ENCODE results near the gene CENPO. TPM values are rescaled to one million over a fixed set of nuclear protein-coding genes. Genes with fewer than 3 reads are reported as not detected.

CENPO gene
- total and polyA plus RNA-seq, 2 of the 4 experiments (the other 2 are of a cell fraction) = 20.1 to 27.2 TPM

- TF ChIP-seq SMC3 (IDR thresholded peaks at IDR 0.05; ENCODE audit: low read depth, low read length) = no peak
- no peak for TF ChIP-seq MAFK (IDR thresholded peaks at IDR 0.05; ENCODE audit: low read depth, low read length)
These were observed 48.0 kb downstream of the CENPO start (continued) for GRCh38 chr2:24840962-24841945.

DNA sequence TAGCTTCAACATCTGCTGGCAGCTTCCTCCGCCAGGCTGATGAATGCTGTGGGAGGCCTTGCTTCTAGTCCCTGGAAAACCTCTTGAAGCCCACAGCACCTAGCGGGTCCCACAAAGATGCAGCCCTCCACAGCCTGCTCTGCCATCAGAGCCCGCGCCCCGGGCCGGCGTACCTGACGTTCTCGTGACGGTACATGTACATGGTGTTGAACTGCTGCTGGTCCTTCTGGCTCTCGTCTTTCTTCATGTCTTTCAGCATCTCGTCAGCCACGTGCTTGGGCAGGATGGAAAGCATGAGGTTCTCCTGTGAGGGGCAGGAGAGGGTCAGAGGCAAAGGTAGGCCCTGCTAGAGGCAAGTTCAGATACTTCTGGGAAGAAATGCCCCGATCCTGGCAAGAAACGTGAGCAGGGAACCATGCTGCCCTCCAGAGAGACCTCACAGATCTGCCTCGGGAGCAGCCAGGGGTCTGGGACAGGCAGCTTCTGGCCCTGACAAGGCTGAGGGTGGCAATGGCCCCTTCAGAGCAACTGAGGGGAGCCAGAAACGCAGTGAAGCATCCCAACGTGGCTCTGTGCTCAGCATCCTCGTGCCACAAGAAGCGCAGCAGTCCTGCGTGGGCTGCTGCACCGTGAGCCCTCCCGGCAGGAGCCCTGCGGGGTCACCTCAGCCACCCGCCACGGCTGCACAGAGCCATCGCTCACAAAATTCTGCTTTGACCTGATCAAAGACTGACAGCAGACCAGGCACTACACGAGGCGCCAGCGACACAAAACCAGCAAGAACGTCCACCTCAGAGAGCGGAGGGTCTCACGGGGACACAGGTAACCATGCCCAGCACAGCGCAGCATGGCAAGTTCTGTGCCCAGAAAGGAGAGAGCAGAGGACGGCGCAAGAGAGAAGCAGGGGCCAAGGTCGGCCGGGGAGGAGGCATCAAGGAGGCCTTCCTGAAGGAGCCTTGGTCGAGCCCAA, 49.1 kb downstream of the CENPO start:
- dilution Hi-C loops (cut with HindIII; ENCODE audit: low sequenced_read_pairs, unreplicated experiment) (no loop called here), intact Hi-C loops (cut with micrococcal nuclease) (no loop called here)
- POLR2A ChIA-PET (ENCODE audit: unreplicated experiment) = no interaction called here

More for the DNA sequence above, 49.1 kb downstream of the CENPO start:
- no peak overlapping the region for H2BK5ac ChIP-seq (ENCODE audit: low read depth, low read length, poor library complexity, severe bottlenecking)
- no peak overlapping the region for H3K23ac ChIP-seq (ENCODE audit: low read depth, low read length)
- H3K36me3 ChIP-seq (ENCODE audit: control insufficient read depth, insufficient read depth, low read length) = peaks cover 30% of the 10 kb centered on the region
- H2BK15ac ChIP-seq (ENCODE audit: low read depth, low read length) = no peak overlapping the region
- peak overlapping the region; percentile 70 for H2AK9ac ChIP-seq (replicated peaks; ENCODE audit: low read depth, low read length, poor library complexity)
- 95% methylated on average over 34 of the region's 39 CpGs; no CpG with 5 or more reads in 1 of the 2 experiments for WGBS, 2 experiments (ENCODE audit: extremely low coverage in 2 of 2, insufficient read length in 1 of 2)
- no peak overlapping the region for H3K27ac ChIP-seq (ENCODE audit: insufficient read depth, low read length)
- BruUV-seq (replicated peaks) = no TSS peak
- H3K27me3 ChIP-seq (ENCODE audit: control insufficient read depth, insufficient read depth, low read length) = no peaks in the 10 kb centered on the region
- H3K14ac ChIP-seq (replicated peaks; ENCODE audit: low read depth, low read length) = no peak overlapping the region
- H3K9me1 ChIP-seq (ENCODE audit: insufficient read depth, low read length) = no peaks in the 10 kb centered on the region
- no peak overlapping the region for H2BK20ac ChIP-seq (ENCODE audit: low read depth, low read length)
- CTCF ChIA-PET = no interaction called here
- no peak overlapping the region for H3K18ac ChIP-seq (ENCODE audit: low read depth, low read length)
- in situ Hi-C loops (cut with MboI; ENCODE audit: low sequenced_read_pairs) = loop anchor here (10.0 kb wide), 1 partner anchor 292 kb away; no protein-coding TSS in a partner anchor
- no peaks in the 10 kb centered on the region; the same call in 1 of the 2 replicates for H4K20me1 ChIP-seq (ENCODE audit: insufficient read depth, low read length)
- no peak overlapping the region for H2AK5ac ChIP-seq (ENCODE audit: low read depth, low read length)
- no peak for ATAC-seq (ENCODE audit: low read depth)
- no peak overlapping the region for H3K9ac ChIP-seq (ENCODE audit: low read depth, low read length)
- H3K56ac ChIP-seq (ENCODE audit: extremely low read depth, insufficient read depth, low read length) = no peak overlapping the region
- no peak for TF ChIP-seq POLR2A (IDR thresholded peaks at IDR 0.05; ENCODE audit: low read depth, low read length)
- TF ChIP-seq, protein P1, sequence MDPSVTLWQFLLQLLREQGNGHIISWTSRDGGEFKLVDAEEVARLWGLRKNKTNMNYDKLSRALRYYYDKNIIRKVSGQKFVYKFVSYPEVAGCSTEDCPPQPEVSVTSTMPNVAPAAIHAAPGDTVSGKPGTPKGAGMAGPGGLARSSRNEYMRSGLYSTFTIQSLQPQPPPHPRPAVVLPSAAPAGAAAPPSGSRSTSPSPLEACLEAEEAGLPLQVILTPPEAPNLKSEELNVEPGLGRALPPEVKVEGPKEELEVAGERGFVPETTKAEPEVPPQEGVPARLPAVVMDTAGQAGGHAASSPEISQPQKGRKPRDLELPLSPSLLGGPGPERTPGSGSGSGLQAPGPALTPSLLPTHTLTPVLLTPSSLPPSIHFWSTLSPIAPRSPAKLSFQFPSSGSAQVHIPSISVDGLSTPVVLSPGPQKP (IDR thresholded peaks at IDR 0.05; ENCODE audit: borderline replicate concordance, low read depth, low read length) = no peak
- TF ChIP-seq SMC3 (IDR thresholded peaks at IDR 0.05; ENCODE audit: low read depth, low read length) = no peak
- no peak overlapping the region for H2AFZ ChIP-seq (replicated peaks; ENCODE audit: low read length, poor library complexity)
- no peaks in the 10 kb centered on the region for H3K9me3 ChIP-seq (ENCODE audit: control insufficient read depth, insufficient read depth, low read length)
- H3K4me3 ChIP-seq (ENCODE audit: insufficient read depth, low read depth, low read length) = no peak overlapping the region
- no peak overlapping the region for H2BK120ac ChIP-seq (ENCODE audit: low read depth, low read length)
- no peak overlapping the region for H4K5ac ChIP-seq (ENCODE audit: low read depth, low read length)
- H3K4me1 ChIP-seq (ENCODE audit: control insufficient read depth, insufficient read depth, low read length) = no peaks in the 10 kb centered on the region
- no peaks in the 10 kb centered on the region for H3K79me1 ChIP-seq (ENCODE audit: low read depth in 1 of 2, low read length in 2 of 2)
- no peak for DNase-seq
- H3K4me2 ChIP-seq (ENCODE audit: low read depth, low read length) = no peak overlapping the region
- no peak overlapping the region for H4K8ac ChIP-seq (ENCODE audit: low read depth in 2 of 2, low read length in 2 of 2)
- H3K4ac ChIP-seq (ENCODE audit: low read depth, low read length) = no peak overlapping the region
- no peak overlapping the region for H4K91ac ChIP-seq (ENCODE audit: insufficient read depth, low read depth, low read length)
